Gastroesophageal sphincter (tissue), 3 donors: ENCODE measurements around the gene RASD1.

Source experiments
- CTCF ChIP-seq, 4 experiments: fragments of 200-600 bp in 2 of 4; fragments of 450-650 bp in 2 of 4; sonication (generic) in 1 of 4; IDR thresholded peaks; one replicate each; pipeline ENCODE4 v1.5.1; 2017 to 2019; ENCODE audit warnings: antibody characterized with exemption in 4 of 4, mild to moderate bottlenecking in 2 of 4, moderate library complexity in 2 of 4
- POLR2A ChIP-seq, 2 donors: fragments of 450-650 bp; IDR thresholded peaks; one replicate each; pipeline ENCODE4 v1.6.1; 2017; ENCODE audit warnings: antibody characterized with exemption in 2 of 2, mild to moderate bottlenecking in 2 of 2, moderate library complexity in 1 of 2
- POLR2AphosphoS5 ChIP-seq: sonication (generic); formaldehyde crosslinking; IDR thresholded peaks from one replicate; pipeline ENCODE4 v1.6.1; 2017; ENCODE audit warnings: antibody characterized with exemption

- TF ChIP-seq CTCF (IDR thresholded peaks at IDR 0.05) = no peak
- no peak for TF ChIP-seq POLR2AphosphoS5
- no peak for TF ChIP-seq POLR2A (IDR thresholded peaks at IDR 0.05)
Measured at GRCh38 chr17:17508646-17509591, 12.7 kb upstream of the RASD1 start.
